ENCODE data around the gene DCTD.

DNA sequence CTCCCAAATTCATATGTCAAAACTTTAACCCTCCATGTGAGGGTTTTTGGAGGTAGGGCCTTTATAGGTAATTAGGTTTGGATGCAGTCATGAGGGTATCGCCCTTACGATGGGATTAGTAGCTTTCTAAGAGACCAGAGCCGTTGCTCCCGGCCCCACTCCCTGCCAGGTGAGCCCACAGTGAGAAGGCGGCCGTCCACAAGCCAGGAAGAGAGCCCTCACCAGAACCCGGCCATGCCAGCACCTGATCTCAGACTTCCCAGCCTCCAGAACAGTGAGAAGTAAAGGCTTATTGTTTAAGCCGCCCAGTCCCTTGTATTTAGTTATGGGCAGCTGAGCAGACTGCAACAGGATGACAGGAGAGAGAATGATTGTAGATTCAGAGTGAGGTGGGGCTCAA, 40.8 kb downstream of the DCTD start:
- TF ChIP-seq RBBP5 (conservative IDR thresholded peaks at IDR 0.05) (no peak), CEBPB (IDR thresholded peaks at IDR 0.05; ENCODE audit: borderline replicate concordance in 1 of 2, low read depth in 2 of 2, low read length in 2 of 2) (no peak), TAF1 (IDR thresholded peaks at IDR 0.05; ENCODE audit: borderline replicate concordance, low read depth, low read length) (no peak), MEF2A (IDR thresholded peaks at IDR 0.05; ENCODE audit: insufficient read depth, low read depth, low read length) (no peak), EZH2 (IDR thresholded peaks at IDR 0.05; ENCODE audit: borderline replicate concordance, control insufficient read depth, low read depth, low read length) (no peak)
- TF ChIP-seq, protein P1, sequence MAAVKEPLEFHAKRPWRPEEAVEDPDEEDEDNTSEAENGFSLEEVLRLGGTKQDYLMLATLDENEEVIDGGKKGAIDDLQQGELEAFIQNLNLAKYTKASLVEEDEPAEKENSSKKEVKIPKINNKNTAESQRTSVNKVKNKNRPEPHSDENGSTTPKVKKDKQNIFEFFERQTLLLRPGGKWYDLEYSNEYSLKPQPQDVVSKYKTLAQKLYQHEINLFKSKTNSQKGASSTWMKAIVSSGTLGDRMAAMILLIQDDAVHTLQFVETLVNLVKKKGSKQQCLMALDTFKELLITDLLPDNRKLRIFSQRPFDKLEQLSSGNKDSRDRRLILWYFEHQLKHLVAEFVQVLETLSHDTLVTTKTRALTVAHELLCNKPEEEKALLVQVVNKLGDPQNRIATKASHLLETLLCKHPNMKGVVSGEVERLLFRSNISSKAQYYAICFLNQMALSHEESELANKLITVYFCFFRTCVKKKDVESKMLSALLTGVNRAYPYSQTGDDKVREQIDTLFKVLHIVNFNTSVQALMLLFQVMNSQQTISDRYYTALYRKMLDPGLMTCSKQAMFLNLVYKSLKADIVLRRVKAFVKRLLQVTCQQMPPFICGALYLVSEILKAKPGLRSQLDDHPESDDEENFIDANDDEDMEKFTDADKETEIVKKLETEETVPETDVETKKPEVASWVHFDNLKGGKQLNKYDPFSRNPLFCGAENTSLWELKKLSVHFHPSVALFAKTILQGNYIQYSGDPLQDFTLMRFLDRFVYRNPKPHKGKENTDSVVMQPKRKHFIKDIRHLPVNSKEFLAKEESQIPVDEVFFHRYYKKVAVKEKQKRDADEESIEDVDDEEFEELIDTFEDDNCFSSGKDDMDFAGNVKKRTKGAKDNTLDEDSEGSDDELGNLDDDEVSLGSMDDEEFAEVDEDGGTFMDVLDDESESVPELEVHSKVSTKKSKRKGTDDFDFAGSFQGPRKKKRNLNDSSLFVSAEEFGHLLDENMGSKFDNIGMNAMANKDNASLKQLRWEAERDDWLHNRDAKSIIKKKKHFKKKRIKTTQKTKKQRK (IDR thresholded peaks at IDR 0.05; ENCODE audit: low read depth, low read length), result no peak
- TF ChIP-seq, protein P2, sequence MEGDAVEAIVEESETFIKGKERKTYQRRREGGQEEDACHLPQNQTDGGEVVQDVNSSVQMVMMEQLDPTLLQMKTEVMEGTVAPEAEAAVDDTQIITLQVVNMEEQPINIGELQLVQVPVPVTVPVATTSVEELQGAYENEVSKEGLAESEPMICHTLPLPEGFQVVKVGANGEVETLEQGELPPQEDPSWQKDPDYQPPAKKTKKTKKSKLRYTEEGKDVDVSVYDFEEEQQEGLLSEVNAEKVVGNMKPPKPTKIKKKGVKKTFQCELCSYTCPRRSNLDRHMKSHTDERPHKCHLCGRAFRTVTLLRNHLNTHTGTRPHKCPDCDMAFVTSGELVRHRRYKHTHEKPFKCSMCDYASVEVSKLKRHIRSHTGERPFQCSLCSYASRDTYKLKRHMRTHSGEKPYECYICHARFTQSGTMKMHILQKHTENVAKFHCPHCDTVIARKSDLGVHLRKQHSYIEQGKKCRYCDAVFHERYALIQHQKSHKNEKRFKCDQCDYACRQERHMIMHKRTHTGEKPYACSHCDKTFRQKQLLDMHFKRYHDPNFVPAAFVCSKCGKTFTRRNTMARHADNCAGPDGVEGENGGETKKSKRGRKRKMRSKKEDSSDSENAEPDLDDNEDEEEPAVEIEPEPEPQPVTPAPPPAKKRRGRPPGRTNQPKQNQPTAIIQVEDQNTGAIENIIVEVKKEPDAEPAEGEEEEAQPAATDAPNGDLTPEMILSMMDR (IDR thresholded peaks at IDR 0.05 in 2 of 3, conservative IDR thresholded peaks at IDR 0.05 in 1 of 3; ENCODE audit: control insufficient read depth in 2 of 3, extremely low read depth in 1 of 3, insufficient read depth in 1 of 3, low read depth in 3 of 3, low read length in 3 of 3), result no peak
- TF ChIP-seq, protein P3, sequence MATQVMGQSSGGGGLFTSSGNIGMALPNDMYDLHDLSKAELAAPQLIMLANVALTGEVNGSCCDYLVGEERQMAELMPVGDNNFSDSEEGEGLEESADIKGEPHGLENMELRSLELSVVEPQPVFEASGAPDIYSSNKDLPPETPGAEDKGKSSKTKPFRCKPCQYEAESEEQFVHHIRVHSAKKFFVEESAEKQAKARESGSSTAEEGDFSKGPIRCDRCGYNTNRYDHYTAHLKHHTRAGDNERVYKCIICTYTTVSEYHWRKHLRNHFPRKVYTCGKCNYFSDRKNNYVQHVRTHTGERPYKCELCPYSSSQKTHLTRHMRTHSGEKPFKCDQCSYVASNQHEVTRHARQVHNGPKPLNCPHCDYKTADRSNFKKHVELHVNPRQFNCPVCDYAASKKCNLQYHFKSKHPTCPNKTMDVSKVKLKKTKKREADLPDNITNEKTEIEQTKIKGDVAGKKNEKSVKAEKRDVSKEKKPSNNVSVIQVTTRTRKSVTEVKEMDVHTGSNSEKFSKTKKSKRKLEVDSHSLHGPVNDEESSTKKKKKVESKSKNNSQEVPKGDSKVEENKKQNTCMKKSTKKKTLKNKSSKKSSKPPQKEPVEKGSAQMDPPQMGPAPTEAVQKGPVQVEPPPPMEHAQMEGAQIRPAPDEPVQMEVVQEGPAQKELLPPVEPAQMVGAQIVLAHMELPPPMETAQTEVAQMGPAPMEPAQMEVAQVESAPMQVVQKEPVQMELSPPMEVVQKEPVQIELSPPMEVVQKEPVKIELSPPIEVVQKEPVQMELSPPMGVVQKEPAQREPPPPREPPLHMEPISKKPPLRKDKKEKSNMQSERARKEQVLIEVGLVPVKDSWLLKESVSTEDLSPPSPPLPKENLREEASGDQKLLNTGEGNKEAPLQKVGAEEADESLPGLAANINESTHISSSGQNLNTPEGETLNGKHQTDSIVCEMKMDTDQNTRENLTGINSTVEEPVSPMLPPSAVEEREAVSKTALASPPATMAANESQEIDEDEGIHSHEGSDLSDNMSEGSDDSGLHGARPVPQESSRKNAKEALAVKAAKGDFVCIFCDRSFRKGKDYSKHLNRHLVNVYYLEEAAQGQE (IDR thresholded peaks at IDR 0.05; ENCODE audit: low read depth, low read length), result no peak
